GM13977 (cell line): ENCODE data around the gene MAST4.

ENCODE experiments used
- DNase-seq: peaks from one replicate; pipeline ENCODE4 v3.0.0; 2012; ENCODE audit warnings: low spot score
- in situ Hi-C: fragments of 300-500 bp; cut with MboI; formaldehyde crosslinking; loops from one replicate; pipeline ENCODE4 v1.12.0; 2022; ENCODE audit warnings: low sequenced_read_pairs, low pct_unique_long_range_greater_than_20kb, mixed read lengths, inconsistent platforms; ENCODE audit not compliant: unreplicated experiment
- TF ChIP-seq, protein P1 (sequence below): IDR thresholded peaks from 2 replicates; pipeline ENCODE4 v1.5.1; 2012; ENCODE audit warnings: mild to moderate bottlenecking, control low read depth; ENCODE audit not compliant: insufficient read depth; ENCODE audit errors: extremely low read depth, missing control alignments

MAST4 gene

GRCh38 chr5:66720780-66721179, 124.6 kb downstream of the MAST4 start:
- in situ Hi-C loops, result no loop called here
- TF ChIP-seq, protein P1, sequence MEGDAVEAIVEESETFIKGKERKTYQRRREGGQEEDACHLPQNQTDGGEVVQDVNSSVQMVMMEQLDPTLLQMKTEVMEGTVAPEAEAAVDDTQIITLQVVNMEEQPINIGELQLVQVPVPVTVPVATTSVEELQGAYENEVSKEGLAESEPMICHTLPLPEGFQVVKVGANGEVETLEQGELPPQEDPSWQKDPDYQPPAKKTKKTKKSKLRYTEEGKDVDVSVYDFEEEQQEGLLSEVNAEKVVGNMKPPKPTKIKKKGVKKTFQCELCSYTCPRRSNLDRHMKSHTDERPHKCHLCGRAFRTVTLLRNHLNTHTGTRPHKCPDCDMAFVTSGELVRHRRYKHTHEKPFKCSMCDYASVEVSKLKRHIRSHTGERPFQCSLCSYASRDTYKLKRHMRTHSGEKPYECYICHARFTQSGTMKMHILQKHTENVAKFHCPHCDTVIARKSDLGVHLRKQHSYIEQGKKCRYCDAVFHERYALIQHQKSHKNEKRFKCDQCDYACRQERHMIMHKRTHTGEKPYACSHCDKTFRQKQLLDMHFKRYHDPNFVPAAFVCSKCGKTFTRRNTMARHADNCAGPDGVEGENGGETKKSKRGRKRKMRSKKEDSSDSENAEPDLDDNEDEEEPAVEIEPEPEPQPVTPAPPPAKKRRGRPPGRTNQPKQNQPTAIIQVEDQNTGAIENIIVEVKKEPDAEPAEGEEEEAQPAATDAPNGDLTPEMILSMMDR, result no peak
- no peak for DNase-seq

DNA sequence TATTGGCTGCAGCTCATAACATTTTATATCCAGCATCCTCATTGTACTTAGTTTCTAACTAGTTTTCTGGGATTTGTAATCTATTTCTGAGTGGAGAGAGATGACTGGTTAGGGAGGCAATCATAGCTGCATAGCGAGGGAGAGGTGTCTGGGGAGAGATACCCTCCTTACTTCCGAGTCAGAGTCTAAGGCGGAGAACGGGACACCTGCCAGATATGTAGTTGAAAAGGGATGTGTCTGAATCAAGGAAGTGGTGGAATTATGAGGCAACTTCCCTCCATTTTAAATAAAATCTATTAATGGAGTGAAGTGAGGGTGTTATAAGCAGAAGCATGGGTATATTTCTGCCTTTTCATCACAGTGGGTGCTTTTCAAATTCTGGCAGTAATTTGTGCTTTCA, 126.5 kb downstream of the MAST4 start:
- in situ Hi-C loops, result no loop called here
- DNase-seq, result no peak
- TF ChIP-seq, protein P1, result no peak

- in situ Hi-C loops, result no loop called here
- DNase-seq, result no peak
- TF ChIP-seq, protein P1, result no peak
These were observed 128.4 kb downstream of the MAST4 start for GRCh38 chr5:66724349-66725139.

DNA sequence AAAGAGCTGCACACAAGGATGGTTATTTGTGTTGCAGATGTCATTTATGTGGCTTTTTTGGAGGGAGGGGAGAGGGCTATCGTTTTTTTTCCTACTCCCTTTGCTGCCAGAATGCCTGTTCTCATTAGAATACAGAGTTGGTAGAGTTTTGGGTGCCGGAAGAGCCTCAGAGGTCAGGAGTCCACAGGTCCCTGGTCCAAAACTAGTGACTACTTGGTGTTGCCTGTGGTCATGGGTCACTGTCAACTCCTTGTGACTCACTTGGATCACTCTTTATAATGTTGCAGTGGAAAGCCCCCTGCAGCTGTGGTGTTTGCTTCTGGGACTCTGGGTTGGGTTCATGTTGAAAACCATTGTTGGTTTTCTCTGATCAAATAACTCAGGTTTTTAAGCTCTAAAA, 131.4 kb downstream of the MAST4 start:
- DNase-seq, result no peak
- TF ChIP-seq, protein P1, result no peak
- in situ Hi-C loops, result no loop called here

GRCh38 chr5:66728049-66728448, 131.9 kb downstream of the MAST4 start:
- DNase-seq, result no peak
- TF ChIP-seq, protein P1, result no peak
- in situ Hi-C loops, result no loop called here

DNA sequence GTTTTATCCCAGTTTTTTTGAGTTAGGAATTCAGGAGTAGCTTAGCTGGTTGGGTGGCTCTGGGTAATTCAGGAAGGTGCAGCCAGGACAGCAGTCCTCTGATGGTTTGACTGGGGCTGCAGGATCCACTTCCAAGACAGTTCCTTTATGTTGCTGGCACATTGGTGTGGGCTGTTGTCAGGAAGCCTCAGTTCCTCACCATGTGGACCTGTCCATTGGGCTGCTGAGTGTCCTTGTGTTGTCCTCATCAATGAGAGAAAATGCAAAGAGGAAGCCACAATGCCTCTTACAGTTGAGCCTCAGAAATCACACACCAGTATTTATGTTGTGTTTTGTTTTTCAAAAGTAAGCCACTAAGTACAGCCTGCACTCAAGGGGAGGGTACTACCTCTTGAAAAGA, 140.9 kb downstream of the MAST4 start:
- in situ Hi-C loops, result no loop called here
- no peak for DNase-seq
- TF ChIP-seq, protein P1, result no peak
